SKM-1 treated with dmso at 0.1 percent for 144 hours (cell line): Measurements from ENCODE around the gene RFC5.
"Not testable (repeated sequence)": the region's sequence is repeated elsewhere in the genome, so short reads cannot be mapped to it uniquely, and the experiment has no call there.

Source experiments
- DNase-seq: peaks from one replicate; lab custom pipeline; 2025; ENCODE audit not compliant: unreplicated experiment; lab: John Stamatoyannopoulos, UW

The RFC5 gene

GRCh38 chr12:118070650-118071049, 54.1 kb downstream of the RFC5 start:
- no peak for DNase-seq

GRCh38 chr12:118073768-118074167, 57.3 kb downstream of the RFC5 start:
- DNase-seq, result no peak

- DNase-seq, result not testable (repeated sequence)
These were observed 65.0 kb downstream of the RFC5 start for GRCh38 chr12:118081521-118081920.
